Activated B cell treated with CpG ODN at 0.5 μM for 24 hours (primary cell): ENCODE measurements around the gene CAPN7. TPM values are rescaled to one million over a fixed set of nuclear protein-coding genes. Genes with fewer than 3 reads are reported as not detected.
"Not testable (repeated sequence)": the region's sequence is repeated elsewhere in the genome, so short reads cannot be mapped to it uniquely, and the experiment has no call there.

Experiments used
- ATAC-seq: fragments of 200-7000 bp; cut with Tn5 transposase; one replicate; pipeline ENCODE4 v1.10.0; 2021; ENCODE audit warnings: low read depth, mild to moderate bottlenecking, moderate library complexity
- CTCF ChIA-PET: fragments of 350-600 bp; sonication (Branson Sonifier 250); formaldehyde crosslinking; loops from one replicate; lab custom pipeline; 2021; ENCODE audit warnings: antibody characterized with exemption; lab: Charles Lee
- POLR2A ChIA-PET: fragments of 350-600 bp; sonication (Branson Sonifier 250); formaldehyde crosslinking; loops from one replicate; lab custom pipeline; 2021; ENCODE audit warnings: antibody characterized with exemption; lab: Charles Lee
- DNase-seq: peaks from one replicate; pipeline ENCODE4 v3.0.0; 2022
- H3K27ac Mint-ChIP-seq: one replicate; pipeline ENCODE4 v1.8.0; 2020; ENCODE audit warnings: mixed read lengths
- H3K27me3 Mint-ChIP-seq: one replicate; pipeline ENCODE4 v1.8.0; 2021; ENCODE audit warnings: mixed read lengths
- H3K36me3 Mint-ChIP-seq: one replicate; pipeline ENCODE4 v1.8.0; 2021; ENCODE audit warnings: low read depth, mixed read lengths
- H3K4me1 Mint-ChIP-seq: one replicate; pipeline ENCODE4 v1.8.0; 2021; ENCODE audit warnings: mixed read lengths
- H3K4me3 Mint-ChIP-seq: one replicate; pipeline ENCODE4 v1.8.0; 2020; ENCODE audit warnings: mild to moderate bottlenecking, mixed read lengths
- H3K9me3 Mint-ChIP-seq: one replicate; pipeline ENCODE4 v1.8.0; 2020; ENCODE audit warnings: mixed read lengths
- CTCF ChIP-seq: fragments of 200-600 bp; IDR thresholded peaks from one replicate; pipeline ENCODE4 v1.8.0; 2022; ENCODE audit warnings: antibody characterized with exemption, mild to moderate bottlenecking
- intact Hi-C: fragments of 100-400 bp; cut with micrococcal nuclease; formaldehyde crosslinking; loops from one replicate; pipeline ENCODE4 v1.15.1; 2024
- total RNA-seq: library from RNA; stranded (reverse); gene quantifications from 2 replicates; pipeline ENCODE4 v1.2.3, GENCODE V29; 2022

Gene CAPN7
- total RNA-seq, 1 donor from 2014 or later, result 45.1 TPM

- H3K4me3 Mint-ChIP-seq, result no peak overlapping the region
- intact Hi-C loops, result no loop called here
- H3K27me3 Mint-ChIP-seq, result no peaks in the 10 kb centered on the region
- no peaks in the 10 kb centered on the region for H3K9me3 Mint-ChIP-seq
- H3K36me3 Mint-ChIP-seq, result no peaks in the 10 kb centered on the region
- ATAC-seq (no peak), DNase-seq (no peak)
- ChIA-PET CTCF (interaction anchor here (1.8 kb wide), 1 partner anchor 78 kb away, joined by 4 read pairs; no protein-coding TSS in a partner anchor), POLR2A (no interaction called here)
- peaks cover 9% of the 10 kb centered on the region for H3K4me1 Mint-ChIP-seq
- no peak for TF ChIP-seq CTCF
- no peak overlapping the region for H3K27ac Mint-ChIP-seq
Observed at GRCh38 chr3:15185404-15185803, 20.6 kb upstream of the CAPN7 start.

DNA sequence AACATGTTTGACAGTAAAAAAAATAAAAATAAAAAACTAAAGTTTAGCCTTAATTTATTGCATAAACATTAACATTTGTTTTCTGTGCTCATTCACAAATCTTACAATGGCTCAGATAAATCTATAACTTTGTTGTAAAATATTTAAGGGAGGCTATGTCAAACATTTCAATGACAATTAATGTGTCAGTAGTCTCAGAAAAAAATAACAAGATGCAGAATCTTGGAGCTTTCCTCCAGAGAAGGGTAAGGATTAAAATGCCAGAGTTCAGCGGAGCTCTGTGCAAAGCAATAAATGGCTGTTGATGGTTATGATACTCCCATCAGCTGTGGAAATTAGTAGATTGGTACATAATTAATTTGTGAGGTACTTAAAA, 20.0 kb upstream of the CAPN7 start:
- H3K4me3 Mint-ChIP-seq, result no peak overlapping the region
- H3K9me3 Mint-ChIP-seq, result no peaks in the 10 kb centered on the region
- CTCF ChIA-PET, result interaction anchor here (1.8 kb wide), 1 partner anchor 78 kb away, joined by 4 read pairs; no protein-coding TSS in a partner anchor
- H3K27ac Mint-ChIP-seq, result no peak overlapping the region
- TF ChIP-seq CTCF, result no peak
- peaks cover 3% of the 10 kb centered on the region for H3K4me1 Mint-ChIP-seq
- DNase-seq (no peak), ATAC-seq (no peak)
- H3K27me3 Mint-ChIP-seq, result no peaks in the 10 kb centered on the region
- POLR2A ChIA-PET, result interaction anchor here (0.6 kb wide), 1 partner anchor 52 kb away, joined by 7 read pairs; no protein-coding TSS in a partner anchor
- no peaks in the 10 kb centered on the region for H3K36me3 Mint-ChIP-seq
- intact Hi-C loops, result no loop called here

- H3K4me1 Mint-ChIP-seq, H3K27me3 Mint-ChIP-seq, ATAC-seq, H3K4me3 Mint-ChIP-seq, intact Hi-C loops, H3K9me3 Mint-ChIP-seq, H3K27ac Mint-ChIP-seq, H3K36me3 Mint-ChIP-seq, DNase-seq: not testable (repeated sequence)
- CTCF ChIA-PET, result interaction anchor here (1.8 kb wide), 1 partner anchor 79 kb away, joined by 4 read pairs; no protein-coding TSS in a partner anchor
- POLR2A ChIA-PET, result interaction anchor here (0.6 kb wide), 1 partner anchor 51 kb away, joined by 7 read pairs; no protein-coding TSS in a partner anchor
Observed at GRCh38 chr3:15186477-15187164, 19.4 kb upstream of the CAPN7 start.

GRCh38 chr3:15197340-15198029, 8.6 kb upstream of the CAPN7 start:
- H3K4me1 Mint-ChIP-seq, result no peaks in the 10 kb centered on the region
- H3K27me3 Mint-ChIP-seq, result no peaks in the 10 kb centered on the region
- TF ChIP-seq CTCF, result no peak
- CTCF ChIA-PET, result no interaction called here
- no peak overlapping the region for H3K4me3 Mint-ChIP-seq
- H3K27ac Mint-ChIP-seq, result no peak overlapping the region
- DNase-seq (no peak), ATAC-seq (no peak)
- POLR2A ChIA-PET, result no interaction called here
- no peaks in the 10 kb centered on the region for H3K36me3 Mint-ChIP-seq
- H3K9me3 Mint-ChIP-seq, result no peaks in the 10 kb centered on the region
- intact Hi-C loops, result no loop called here

DNA sequence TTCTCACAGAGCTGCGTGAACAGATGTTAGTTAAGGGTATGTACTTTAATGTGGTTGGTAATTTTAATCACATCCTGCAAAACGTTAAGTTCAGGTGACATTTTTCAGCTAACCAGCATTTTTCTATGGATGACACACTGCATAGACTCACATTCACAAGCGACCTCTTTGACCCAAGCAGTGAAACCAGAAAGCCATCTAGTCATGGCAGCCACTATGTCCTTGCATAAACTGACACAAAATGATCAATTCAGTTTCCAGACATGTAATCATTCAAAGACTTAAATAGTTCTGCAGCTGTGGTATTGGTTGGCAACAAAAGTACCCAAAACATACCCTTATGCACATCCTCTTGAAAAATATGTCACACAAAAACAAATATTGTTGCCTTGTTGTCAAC, 7.4 kb upstream of the CAPN7 start:
- Mint-ChIP-seq H3K9me3 (no peaks in the 10 kb centered on the region), H3K27me3 (no peaks in the 10 kb centered on the region), H3K4me3 (no peak overlapping the region), H3K36me3 (no peaks in the 10 kb centered on the region), H3K4me1 (peaks cover 3% of the 10 kb centered on the region), H3K27ac (no peak overlapping the region)
- intact Hi-C loops, result no loop called here
- ATAC-seq (no peak), DNase-seq (no peak)
- CTCF ChIA-PET, result interaction anchor here (1.8 kb wide), 1 partner anchor 90 kb away, joined by 5 read pairs; no protein-coding TSS in a partner anchor
- no peak for TF ChIP-seq CTCF
- POLR2A ChIA-PET, result no interaction called here
